Heart left ventricle (tissue), 13 donors: ENCODE measurements around the gene CXCL17.

Source experiments
- POLR2A ChIP-seq, 2 donors: fragments of 450-650 bp; IDR thresholded peaks; one replicate each; pipeline ENCODE4 v1.6.1; 2017; ENCODE audit warnings: antibody characterized with exemption in 2 of 2, mild to moderate bottlenecking in 2 of 2, moderate library complexity in 2 of 2
- TF ChIP-seq, protein P1 (sequence below), 12 donors: fragments of 200-600 bp; sonication (generic) in 4 of 12; IDR thresholded peaks; one replicate each; pipeline versions ENCODE4 v1.5.0 to v1.8.0; 2018 to 2022; ENCODE audit warnings: antibody characterized with exemption in 12 of 12, mild to moderate bottlenecking in 5 of 12
- donor health status: ischemic (EF 13 %, LVEDD 7.1; RV severe dilation, severe dysfunction).
- donor health status: DM: no; HTN: yes; CAD: no.
- donor health status: DM: no; HTN: no; CAD: no.
- donor health status: ischemic (EF 25% LVEDD 6.9; RV normal size, moderate dysfunction).
- donor health status: ischemic (EF 25% LVEDD 5.7; RV mildly dilated, moderate dysfunction).
- donor health status: ischemic (EF 35%, LVEDD 5.7; RV mildly dilated, moderate dysfunction).
- donor health status: nonischemic (EF 11% LVEDD 7.7; RV severe dilation, severe dysfunction).
- donor health status: DM: yes; HTN: yes; CAD: no.
- donor health status: PGD.
- donor health status: ischemic (EF 29% LVEDD 5.4; RV normal size, mild dysfunction).
- donor health status: nonischemic (EF 23%, LVEDD 6.1; RV moderate dilation, normal function).

DNA sequence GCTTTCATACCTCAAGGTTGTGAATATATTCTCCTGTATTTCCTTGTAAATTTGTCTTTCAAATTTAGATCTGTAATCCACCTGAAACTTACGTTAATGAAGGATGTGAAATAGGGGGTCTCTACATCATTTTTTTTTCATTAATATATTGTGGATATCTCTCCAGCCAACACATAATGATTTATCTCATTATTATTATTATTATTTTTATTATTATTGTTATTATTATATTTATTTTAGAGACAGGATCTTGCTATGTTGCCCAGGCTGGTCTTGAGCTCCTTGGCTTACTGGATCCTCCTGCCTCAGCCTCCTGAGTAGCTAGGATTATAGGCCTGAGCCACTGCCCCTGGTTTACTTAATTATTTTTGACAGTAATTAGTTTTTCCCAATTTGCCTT is 11.3 kb downstream of the CXCL17 start:
- TF ChIP-seq, protein P1, sequence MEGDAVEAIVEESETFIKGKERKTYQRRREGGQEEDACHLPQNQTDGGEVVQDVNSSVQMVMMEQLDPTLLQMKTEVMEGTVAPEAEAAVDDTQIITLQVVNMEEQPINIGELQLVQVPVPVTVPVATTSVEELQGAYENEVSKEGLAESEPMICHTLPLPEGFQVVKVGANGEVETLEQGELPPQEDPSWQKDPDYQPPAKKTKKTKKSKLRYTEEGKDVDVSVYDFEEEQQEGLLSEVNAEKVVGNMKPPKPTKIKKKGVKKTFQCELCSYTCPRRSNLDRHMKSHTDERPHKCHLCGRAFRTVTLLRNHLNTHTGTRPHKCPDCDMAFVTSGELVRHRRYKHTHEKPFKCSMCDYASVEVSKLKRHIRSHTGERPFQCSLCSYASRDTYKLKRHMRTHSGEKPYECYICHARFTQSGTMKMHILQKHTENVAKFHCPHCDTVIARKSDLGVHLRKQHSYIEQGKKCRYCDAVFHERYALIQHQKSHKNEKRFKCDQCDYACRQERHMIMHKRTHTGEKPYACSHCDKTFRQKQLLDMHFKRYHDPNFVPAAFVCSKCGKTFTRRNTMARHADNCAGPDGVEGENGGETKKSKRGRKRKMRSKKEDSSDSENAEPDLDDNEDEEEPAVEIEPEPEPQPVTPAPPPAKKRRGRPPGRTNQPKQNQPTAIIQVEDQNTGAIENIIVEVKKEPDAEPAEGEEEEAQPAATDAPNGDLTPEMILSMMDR (IDR thresholded peaks at IDR 0.05) = no peak
- TF ChIP-seq POLR2A (IDR thresholded peaks at IDR 0.05) = no peak
